Measurements from ENCODE around the gene BLOC1S4. TPM values are rescaled to one million over a fixed set of nuclear protein-coding genes. Genes with fewer than 3 reads are reported as not detected.
A peak's percentile ranks its signal among the peaks of the same experiment; 100 is the strongest.

BLOC1S4 gene
- total RNA-seq (1 to 10 TPM; 4.9 to 7.7 TPM), polyA plus RNA-seq (1 to 10 TPM; 5.0 to 5.8 TPM)

- Histone ChIP-seq H3K4me3 (ENCODE audit: low read depth in 1 of 3, low read length in 3 of 3) (peak within 1 kb of the TSS; percentile 76 to 94 (median 84)), H3K27me3 (ENCODE audit: control insufficient read depth in 4 of 4, insufficient read depth in 4 of 4, low read length in 3 of 4) (no peaks in the 10 kb centered on the region), H3K27ac (ENCODE audit: low read depth in 1 of 2, low read length in 2 of 2) (peak within 1 kb of the TSS; percentile 82 to 93), H3K9ac (ENCODE audit: low read depth in 1 of 2, low read length in 2 of 2) (peak within 1 kb of the TSS; percentile 72 to 91), H3K9me3 (ENCODE audit: control insufficient read depth in 4 of 4, low read length in 3 of 4) (no peaks in the 10 kb centered on the region), H3K36me3 (ENCODE audit: control insufficient read depth in 4 of 4, insufficient read depth in 3 of 4, low read depth in 1 of 4, low read length in 3 of 4) (no peaks in the 10 kb centered on the region), H3K4me1 (ENCODE audit: control insufficient read depth in 4 of 4, insufficient read depth in 4 of 4, low read length in 3 of 4) (peaks cover 0 to 26% (median 15%) of the 10 kb centered on the region in 4 donors)
- DNase-seq (ENCODE audit: low spot score) = peak; percentile 89
- TF ChIP-seq GABPA (IDR thresholded peaks at IDR 0.05 in 1 of 2, conservative IDR thresholded peaks at IDR 0.05 in 1 of 2) (peak in 1 of 2 donors; percentile 87), RXRA (IDR thresholded peaks at IDR 0.05) (peak in 1 of 2 donors; percentile 18), RAD21 (IDR thresholded peaks at IDR 0.05) (peak in 1 of 2 donors; percentile 44), SP1 (IDR thresholded peaks at IDR 0.05) (peak; percentile 10), MAX (IDR thresholded peaks at IDR 0.05) (no peak), CTCF (IDR thresholded peaks at IDR 0.05; ENCODE audit: low read depth, low read length, missing input control) (no peak), FOXA1 (IDR thresholded peaks at IDR 0.05) (no peak), TAF1 (conservative IDR thresholded peaks at IDR 0.05) (no peak), REST (IDR thresholded peaks at IDR 0.05) (no peak), NR2F2 (IDR thresholded peaks at IDR 0.05) (no peak), YY1 (IDR thresholded peaks at IDR 0.05) (no peak), ATF3 (IDR thresholded peaks at IDR 0.05) (no peak), FOXA2 (IDR thresholded peaks at IDR 0.05) (no peak), EGR1 (IDR thresholded peaks at IDR 0.05; ENCODE audit: low read depth in 2 of 2) (peak in 1 of 2 donors; percentile 75)
- TF ChIP-seq, protein P1, sequence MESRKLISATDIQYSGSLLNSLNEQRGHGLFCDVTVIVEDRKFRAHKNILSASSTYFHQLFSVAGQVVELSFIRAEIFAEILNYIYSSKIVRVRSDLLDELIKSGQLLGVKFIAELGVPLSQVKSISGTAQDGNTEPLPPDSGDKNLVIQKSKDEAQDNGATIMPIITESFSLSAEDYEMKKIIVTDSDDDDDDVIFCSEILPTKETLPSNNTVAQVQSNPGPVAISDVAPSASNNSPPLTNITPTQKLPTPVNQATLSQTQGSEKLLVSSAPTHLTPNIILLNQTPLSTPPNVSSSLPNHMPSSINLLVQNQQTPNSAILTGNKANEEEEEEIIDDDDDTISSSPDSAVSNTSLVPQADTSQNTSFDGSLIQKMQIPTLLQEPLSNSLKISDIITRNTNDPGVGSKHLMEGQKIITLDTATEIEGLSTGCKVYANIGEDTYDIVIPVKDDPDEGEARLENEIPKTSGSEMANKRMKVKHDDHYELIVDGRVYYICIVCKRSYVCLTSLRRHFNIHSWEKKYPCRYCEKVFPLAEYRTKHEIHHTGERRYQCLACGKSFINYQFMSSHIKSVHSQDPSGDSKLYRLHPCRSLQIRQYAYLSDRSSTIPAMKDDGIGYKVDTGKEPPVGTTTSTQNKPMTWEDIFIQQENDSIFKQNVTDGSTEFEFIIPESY (IDR thresholded peaks at IDR 0.05) = no peak
- WGBS = under 1% methylated on average over 109 of the region's 109 CpGs
These were observed at the start of gene BLOC1S4 for GRCh38 chr4:6716018-6716911. TSS of gene BLOC1S4 (plus strand) at chr4:6716174. CDS start at chr4:6716210, 36 bp downstream.
